Thyroid gland (tissue), 4 donors: Measurements from ENCODE around the gene THRB.

ENCODE experiments used
- CTCF ChIP-seq, 6 experiments: fragments of 200-600 bp in 3 of 6; fragments of 450-650 bp in 3 of 6; sonication (generic) in 3 of 6; IDR thresholded peaks; one replicate each; pipeline ENCODE4 v1.5.1; 2016 to 2019; ENCODE audit warnings: antibody characterized with exemption in 6 of 6, mild to moderate bottlenecking in 2 of 6, inconsistent platforms in 1 of 6, moderate library complexity in 1 of 6
- POLR2A ChIP-seq, 2 donors: fragments of 450-650 bp; IDR thresholded peaks; one replicate each; pipeline ENCODE4 v1.6.1; 2017; ENCODE audit warnings: antibody characterized with exemption in 2 of 2, mild to moderate bottlenecking in 2 of 2, moderate library complexity in 1 of 2

DNA sequence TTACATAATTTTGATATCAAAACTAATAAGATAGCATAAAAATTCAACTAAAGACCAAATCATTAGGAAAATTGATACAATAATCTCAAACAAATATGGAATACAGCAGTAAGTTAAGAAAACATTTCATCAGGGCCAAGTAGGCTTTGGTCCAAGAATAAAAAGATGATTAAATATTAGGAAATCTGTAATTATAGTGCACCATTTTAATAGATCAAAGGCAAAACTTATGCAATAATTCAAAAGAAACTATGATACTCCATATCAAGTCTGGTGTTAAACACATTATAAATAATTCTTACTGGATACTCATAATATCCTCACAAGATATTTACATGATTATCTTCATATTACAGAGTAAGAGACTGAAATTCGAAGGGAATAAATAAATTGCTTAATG is 51.2 kb downstream of the THRB start:
- no peak for TF ChIP-seq CTCF (IDR thresholded peaks at IDR 0.05)
- no peak for TF ChIP-seq POLR2A (IDR thresholded peaks at IDR 0.05)
